K562 (cell line): ENCODE data around the gene RUNX1. TPM values are rescaled to one million over a fixed set of nuclear protein-coding genes. Genes with fewer than 3 reads are reported as not detected.
A peak's percentile ranks its signal among the peaks of the same experiment; 100 is the strongest.

ENCODE experiments used
- DDX20 ChIP-seq: fragments of 450-650 bp; IDR thresholded peaks from 2 replicates; pipeline ENCODE4 v1.6.1; 2016; ENCODE audit warnings: missing genetic modification characterization, low read depth, mild to moderate bottlenecking, missing compliant biosample characterization, moderate library complexity
- EZH2 ChIP-seq: IDR thresholded peaks from 2 replicates; pipeline ENCODE4 v1.6.1; 2012; ENCODE audit warnings: low read depth, mild to moderate bottlenecking, inconsistent platforms, low read length, borderline replicate concordance
- FOXA1 ChIP-seq: fragments of 450-650 bp; IDR thresholded peaks from 2 replicates; pipeline ENCODE4 v1.6.1; 2016; ENCODE audit warnings: mild to moderate bottlenecking, borderline replicate concordance
- FOXP1 ChIP-seq: sonication (generic); formaldehyde crosslinking; IDR thresholded peaks from 2 replicates; pipeline ENCODE4 v1.8.0; 2022; ENCODE audit warnings: mild to moderate bottlenecking, missing genetic modification reagents
- KLF10 ChIP-seq: fragments of 250-450 bp; sonication (Bioruptor Pico); IDR thresholded peaks from 2 replicates; pipeline ENCODE4 v1.6.1; 2021; ENCODE audit warnings: matching md5 sums
- L3MBTL2 ChIP-seq: fragments of 450-650 bp; IDR thresholded peaks from 2 replicates; pipeline ENCODE4 v1.6.1; 2016; ENCODE audit warnings: mild to moderate bottlenecking, moderate library complexity
- NEUROD1 ChIP-seq: fragments of 150-350 bp; IDR thresholded peaks from 2 replicates; pipeline ENCODE4 v1.6.1; 2014; ENCODE audit warnings: borderline replicate concordance, low read length, low read depth; ENCODE audit not compliant: partially characterized antibody
- NFATC3 ChIP-seq: fragments of 450-650 bp; IDR thresholded peaks from 2 replicates; pipeline ENCODE4 v1.6.1; 2017; ENCODE audit warnings: mild to moderate bottlenecking
- POLR3G ChIP-seq: IDR thresholded peaks from 2 replicates; pipeline ENCODE4 v1.6.1; 2011; ENCODE audit not compliant: insufficient read length, insufficient replicate concordance; ENCODE audit errors: extremely low read depth
- PTRF ChIP-seq: fragments of 450-650 bp; IDR thresholded peaks from 2 replicates; pipeline ENCODE4 v1.6.1; 2016; ENCODE audit warnings: mild to moderate bottlenecking, missing genetic modification characterization, missing compliant biosample characterization
- RB1 ChIP-seq: fragments of 450-650 bp; IDR thresholded peaks from 2 replicates; pipeline ENCODE4 v1.6.1; 2017; ENCODE audit warnings: low read depth, mild to moderate bottlenecking
- SIRT6 ChIP-seq: IDR thresholded peaks from one replicate; pipeline ENCODE4 v1.6.1; 2012; ENCODE audit warnings: low read depth, mild to moderate bottlenecking, control low read depth, inconsistent platforms, low read length, moderate library complexity
- SOX6 ChIP-seq: fragments of 450-650 bp; IDR thresholded peaks from 2 replicates; pipeline ENCODE4 v1.6.1; 2014; ENCODE audit warnings: mild to moderate bottlenecking
- SRSF3 ChIP-seq: fragments of 200-400 bp; formaldehyde crosslinking; IDR thresholded peaks from 2 replicates; pipeline ENCODE4 v1.6.1; 2016; ENCODE audit warnings: mild to moderate bottlenecking, low read length, moderate library complexity; ENCODE audit not compliant: insufficient read depth
- YBX1 ChIP-seq: fragments of 450-650 bp; IDR thresholded peaks from 2 replicates; pipeline ENCODE4 v1.7.1; 2016; ENCODE audit warnings: mild to moderate bottlenecking
- ZNF146 ChIP-seq: IDR thresholded peaks from one replicate; pipeline ENCODE4 v1.6.1; 2018; ENCODE audit warnings: missing compliant biosample characterization; ENCODE audit not compliant: unreplicated experiment
- polyA plus RNA-seq, 8 experiments: library from polyadenylated mRNA; depleted of rRNA in 4 of 8; stranded (reverse) in 5 of 8; unstranded in 3 of 8; fragments of >200 nt; fragmentation: Nextera tagmentation in 2 of 8; fragmentation: Illumina TruSeq in 1 of 8; extraction: Ambion mirVana in 2 of 8; extraction: Trizol in 1 of 8; gene quantifications; 2 replicates each; pipeline versions ENCODE4 v1.2.1 to v1.2.3, GENCODE V29; 2011 to 2014; ENCODE audit warnings: inconsistent platforms in 1 of 8, missing spikeins in 1 of 8
- total RNA-seq, 7 experiments: library from RNA; depleted of rRNA in 6 of 7; stranded (reverse); fragments of >200 nt in 6 of 7; fragmentation: Illumina TruSeq in 2 of 7; extraction: Trizol in 2 of 7; gene quantifications; 2 replicates each; pipeline versions ENCODE4 v1.2.1 to v1.2.3, GENCODE V29; 2011 to 2021; ENCODE audit warnings: low replicate concordance in 1 of 7
- TF ChIP-seq, protein P1 (sequence below): sonication (generic); formaldehyde crosslinking; IDR thresholded peaks from 2 replicates; pipeline ENCODE4 v1.4.0; 2020; ENCODE audit warnings: mild to moderate bottlenecking, missing genetic modification reagents
- TF ChIP-seq, protein P2 (sequence below): sonication (generic); formaldehyde crosslinking; IDR thresholded peaks from 2 replicates; pipeline ENCODE4 v1.8.0; 2022; ENCODE audit warnings: missing genetic modification reagents, mild to moderate bottlenecking, borderline replicate concordance
- TF ChIP-seq, protein P3 (sequence below): fragments of 450-650 bp; IDR thresholded peaks from 2 replicates; pipeline ENCODE4 v1.6.1; 2016; ENCODE audit warnings: antibody characterized with exemption
- TF ChIP-seq, protein P4 (sequence below): fragments of 450-650 bp; IDR thresholded peaks from 2 replicates; pipeline ENCODE4 v1.6.1; 2016; ENCODE audit warnings: mild to moderate bottlenecking

RUNX1 gene
- total and polyA plus RNA-seq, 9 of the 15 experiments (the other 6 are each of a cell fraction or from before 2014, with no cell fraction given): 2.2 to 68.6 (median 17.8) TPM

DNA sequence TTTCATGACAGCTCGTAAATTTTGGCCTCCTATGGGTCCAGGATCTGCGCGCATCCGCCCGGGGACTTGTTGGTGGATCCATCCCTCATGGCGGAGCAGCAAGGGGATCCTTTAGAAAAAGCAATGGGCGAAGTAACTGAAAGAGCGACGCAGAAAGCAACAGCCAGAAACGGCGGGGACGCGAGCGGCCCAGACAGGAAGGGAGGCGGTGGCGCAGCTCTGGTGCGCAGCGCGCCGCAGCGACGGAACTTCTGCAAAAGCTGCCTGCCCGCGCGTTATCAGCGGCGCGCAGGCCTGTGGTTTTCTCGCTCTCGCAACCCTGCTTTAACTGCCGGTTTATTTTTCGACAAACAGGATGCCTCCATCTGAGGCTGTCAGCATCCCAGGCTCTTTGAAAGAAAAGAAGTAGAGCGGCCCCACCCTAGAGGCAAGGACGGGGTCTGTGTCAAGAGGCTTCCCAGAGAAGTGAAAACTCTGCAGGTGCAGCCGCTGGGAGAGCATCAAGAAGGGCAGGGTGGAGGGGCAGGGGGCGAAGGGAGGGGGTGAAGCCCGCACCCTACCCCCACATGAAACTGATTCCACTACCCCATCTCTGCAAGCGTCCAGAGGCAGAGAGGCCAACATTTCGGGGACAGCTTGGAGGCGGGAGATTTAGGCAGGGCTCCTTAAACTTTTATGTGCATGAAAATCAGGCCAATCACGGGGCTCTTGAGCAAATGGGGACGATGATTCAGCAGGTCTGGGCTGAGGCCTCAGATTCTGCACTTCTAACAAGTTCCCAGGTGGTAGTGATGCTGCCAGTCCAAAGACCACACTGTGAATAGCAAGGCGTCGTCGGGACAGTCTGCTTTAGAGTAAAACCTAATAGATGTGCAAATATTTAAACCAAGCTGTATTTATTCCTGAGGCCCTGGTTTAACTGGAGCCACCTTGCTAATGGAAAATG, 22.2 kb downstream of the RUNX1 start (continued):
- TF ChIP-seq, protein P1, sequence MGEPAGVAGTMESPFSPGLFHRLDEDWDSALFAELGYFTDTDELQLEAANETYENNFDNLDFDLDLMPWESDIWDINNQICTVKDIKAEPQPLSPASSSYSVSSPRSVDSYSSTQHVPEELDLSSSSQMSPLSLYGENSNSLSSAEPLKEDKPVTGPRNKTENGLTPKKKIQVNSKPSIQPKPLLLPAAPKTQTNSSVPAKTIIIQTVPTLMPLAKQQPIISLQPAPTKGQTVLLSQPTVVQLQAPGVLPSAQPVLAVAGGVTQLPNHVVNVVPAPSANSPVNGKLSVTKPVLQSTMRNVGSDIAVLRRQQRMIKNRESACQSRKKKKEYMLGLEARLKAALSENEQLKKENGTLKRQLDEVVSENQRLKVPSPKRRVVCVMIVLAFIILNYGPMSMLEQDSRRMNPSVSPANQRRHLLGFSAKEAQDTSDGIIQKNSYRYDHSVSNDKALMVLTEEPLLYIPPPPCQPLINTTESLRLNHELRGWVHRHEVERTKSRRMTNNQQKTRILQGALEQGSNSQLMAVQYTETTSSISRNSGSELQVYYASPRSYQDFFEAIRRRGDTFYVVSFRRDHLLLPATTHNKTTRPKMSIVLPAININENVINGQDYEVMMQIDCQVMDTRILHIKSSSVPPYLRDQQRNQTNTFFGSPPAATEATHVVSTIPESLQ (CRISPR knock-in tag): no peak
- no peak for TF ChIP-seq FOXA1
- no peak for TF ChIP-seq DDX20 (tag)
- peak; percentile 95 for TF ChIP-seq RB1
- peak; percentile 86; the same call in 1 of the 2 replicates for TF ChIP-seq FOXP1 (CRISPR knock-in tag)
- TF ChIP-seq, protein P2, sequence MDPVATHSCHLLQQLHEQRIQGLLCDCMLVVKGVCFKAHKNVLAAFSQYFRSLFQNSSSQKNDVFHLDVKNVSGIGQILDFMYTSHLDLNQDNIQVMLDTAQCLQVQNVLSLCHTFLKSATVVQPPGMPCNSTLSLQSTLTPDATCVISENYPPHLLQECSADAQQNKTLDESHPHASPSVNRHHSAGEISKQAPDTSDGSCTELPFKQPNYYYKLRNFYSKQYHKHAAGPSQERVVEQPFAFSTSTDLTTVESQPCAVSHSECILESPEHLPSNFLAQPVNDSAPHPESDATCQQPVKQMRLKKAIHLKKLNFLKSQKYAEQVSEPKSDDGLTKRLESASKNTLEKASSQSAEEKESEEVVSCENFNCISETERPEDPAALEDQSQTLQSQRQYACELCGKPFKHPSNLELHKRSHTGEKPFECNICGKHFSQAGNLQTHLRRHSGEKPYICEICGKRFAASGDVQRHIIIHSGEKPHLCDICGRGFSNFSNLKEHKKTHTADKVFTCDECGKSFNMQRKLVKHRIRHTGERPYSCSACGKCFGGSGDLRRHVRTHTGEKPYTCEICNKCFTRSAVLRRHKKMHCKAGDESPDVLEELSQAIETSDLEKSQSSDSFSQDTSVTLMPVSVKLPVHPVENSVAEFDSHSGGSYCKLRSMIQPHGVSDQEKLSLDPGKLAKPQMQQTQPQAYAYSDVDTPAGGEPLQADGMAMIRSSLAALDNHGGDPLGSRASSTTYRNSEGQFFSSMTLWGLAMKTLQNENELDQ (CRISPR knock-in tag): no peak
- no peak for TF ChIP-seq EZH2
- TF ChIP-seq, protein P3, sequence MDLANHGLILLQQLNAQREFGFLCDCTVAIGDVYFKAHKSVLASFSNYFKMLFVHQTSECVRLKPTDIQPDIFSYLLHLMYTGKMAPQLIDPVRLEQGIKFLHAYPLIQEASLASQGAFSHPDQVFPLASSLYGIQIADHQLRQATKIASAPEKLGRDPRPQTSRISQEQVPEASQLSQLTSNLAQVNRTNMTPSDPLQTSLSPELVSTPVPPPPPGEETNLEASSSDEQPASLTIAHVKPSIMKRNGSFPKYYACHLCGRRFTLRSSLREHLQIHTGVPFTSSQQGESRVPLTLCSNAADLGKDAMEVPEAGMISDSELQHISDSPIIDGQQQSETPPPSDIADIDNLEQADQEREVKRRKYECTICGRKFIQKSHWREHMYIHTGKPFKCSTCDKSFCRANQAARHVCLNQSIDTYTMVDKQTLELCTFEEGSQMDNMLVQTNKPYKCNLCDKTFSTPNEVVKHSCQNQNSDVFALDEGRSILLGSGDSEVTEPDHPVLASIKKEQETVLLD: peak; percentile 93
- TF ChIP-seq PTRF (tag): no peak
- TF ChIP-seq POLR3G: no peak
- no peak for TF ChIP-seq SRSF3
- no peak for TF ChIP-seq ZNF146
- TF ChIP-seq, protein P4, sequence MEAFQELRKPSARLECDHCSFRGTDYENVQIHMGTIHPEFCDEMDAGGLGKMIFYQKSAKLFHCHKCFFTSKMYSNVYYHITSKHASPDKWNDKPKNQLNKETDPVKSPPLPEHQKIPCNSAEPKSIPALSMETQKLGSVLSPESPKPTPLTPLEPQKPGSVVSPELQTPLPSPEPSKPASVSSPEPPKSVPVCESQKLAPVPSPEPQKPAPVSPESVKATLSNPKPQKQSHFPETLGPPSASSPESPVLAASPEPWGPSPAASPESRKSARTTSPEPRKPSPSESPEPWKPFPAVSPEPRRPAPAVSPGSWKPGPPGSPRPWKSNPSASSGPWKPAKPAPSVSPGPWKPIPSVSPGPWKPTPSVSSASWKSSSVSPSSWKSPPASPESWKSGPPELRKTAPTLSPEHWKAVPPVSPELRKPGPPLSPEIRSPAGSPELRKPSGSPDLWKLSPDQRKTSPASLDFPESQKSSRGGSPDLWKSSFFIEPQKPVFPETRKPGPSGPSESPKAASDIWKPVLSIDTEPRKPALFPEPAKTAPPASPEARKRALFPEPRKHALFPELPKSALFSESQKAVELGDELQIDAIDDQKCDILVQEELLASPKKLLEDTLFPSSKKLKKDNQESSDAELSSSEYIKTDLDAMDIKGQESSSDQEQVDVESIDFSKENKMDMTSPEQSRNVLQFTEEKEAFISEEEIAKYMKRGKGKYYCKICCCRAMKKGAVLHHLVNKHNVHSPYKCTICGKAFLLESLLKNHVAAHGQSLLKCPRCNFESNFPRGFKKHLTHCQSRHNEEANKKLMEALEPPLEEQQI: peak; percentile 75
- TF ChIP-seq L3MBTL2: peak; percentile 84
- TF ChIP-seq YBX1: no peak
- no peak for TF ChIP-seq NFATC3
- no peak for TF ChIP-seq SIRT6
- TF ChIP-seq SOX6: peak; percentile 94
- peak; percentile 95 for TF ChIP-seq NEUROD1
- TF ChIP-seq KLF10 (CRISPR knock-in tag): no peak
